IMR-90 (cell line): Measurements from ENCODE around the gene TMEM161A.

ENCODE experiments used
- BHLHE40 ChIP-seq: fragments of 150-350 bp; IDR thresholded peaks from 2 replicates; pipeline ENCODE4 v1.6.1; 2016; ENCODE audit warnings: mild to moderate bottlenecking, low read depth, low read length
- CHD1 ChIP-seq: IDR thresholded peaks from 2 replicates; pipeline ENCODE4 v1.6.1; 2012; ENCODE audit warnings: low read depth, low read length, improper control_type of control experiment
- CTCF ChIP-seq: conservative IDR thresholded peaks from 2 replicates; pipeline ENCODE4 v1.5.1; 2012; ENCODE audit warnings: mild to moderate bottlenecking, low read depth, low read length, improper control_type of control experiment
- FOS ChIP-seq: fragments of 150-350 bp; IDR thresholded peaks from 2 replicates; pipeline ENCODE4 v1.6.1; 2016; ENCODE audit warnings: low read depth, low read length
- MAFK ChIP-seq: IDR thresholded peaks from 2 replicates; pipeline ENCODE4 v1.6.1; 2012; ENCODE audit warnings: low read depth, low read length, improper control_type of control experiment
- MXI1 ChIP-seq: IDR thresholded peaks from 2 replicates; pipeline ENCODE4 v1.6.1; 2012; ENCODE audit warnings: low read depth, mild to moderate bottlenecking, low read length, moderate library complexity, borderline replicate concordance
- POLR2A ChIP-seq: IDR thresholded peaks from 2 replicates; pipeline ENCODE4 v1.6.1; 2012; ENCODE audit warnings: mild to moderate bottlenecking, low read depth, low read length
- RAD21 ChIP-seq: IDR thresholded peaks from 2 replicates; pipeline ENCODE4 v1.6.1; 2012; ENCODE audit warnings: low read length, improper control_type of control experiment
- RCOR1 ChIP-seq: IDR thresholded peaks from 2 replicates; pipeline ENCODE4 v1.6.1; 2012; ENCODE audit warnings: mild to moderate bottlenecking, low read length, improper control_type of control experiment; ENCODE audit not compliant: insufficient replicate concordance
- RFX5 ChIP-seq: IDR thresholded peaks from 2 replicates; pipeline ENCODE4 v1.8.0; 2012; ENCODE audit warnings: low read depth, mild to moderate bottlenecking, low read length, moderate library complexity
- SMC3 ChIP-seq: fragments of 150-350 bp; IDR thresholded peaks from 2 replicates; pipeline ENCODE4 v1.6.1; 2016; ENCODE audit warnings: low read depth, mild to moderate bottlenecking, antibody characterized with exemption, low read length, moderate library complexity
- TF ChIP-seq, protein P1 (sequence below): fragments of 150-350 bp; IDR thresholded peaks from 2 replicates; pipeline ENCODE4 v1.6.1; 2017; ENCODE audit warnings: mild to moderate bottlenecking, antibody characterized with exemption, low read length, low read depth

DNA sequence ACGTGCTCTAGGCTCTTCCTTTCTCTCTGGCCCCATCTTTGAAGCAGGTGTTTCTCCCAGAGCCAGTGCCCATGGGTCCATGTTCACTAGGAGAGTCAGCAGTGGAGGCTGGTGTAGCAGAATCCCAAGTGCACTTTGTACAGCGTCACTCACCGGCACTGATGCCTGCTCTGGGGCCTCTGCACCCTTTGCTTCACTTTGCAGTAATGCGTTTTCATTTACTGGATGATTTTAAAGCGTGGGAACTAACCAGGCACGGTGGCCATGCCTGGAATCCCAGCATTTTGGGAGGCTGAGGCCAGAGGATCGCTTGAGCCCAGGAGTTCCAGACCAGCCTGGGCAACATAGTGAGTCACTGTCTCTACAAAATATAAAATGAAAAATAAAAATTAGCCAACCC is 43.8 kb downstream of the TMEM161A start:
- TF ChIP-seq MXI1: no peak
- TF ChIP-seq, protein P1, sequence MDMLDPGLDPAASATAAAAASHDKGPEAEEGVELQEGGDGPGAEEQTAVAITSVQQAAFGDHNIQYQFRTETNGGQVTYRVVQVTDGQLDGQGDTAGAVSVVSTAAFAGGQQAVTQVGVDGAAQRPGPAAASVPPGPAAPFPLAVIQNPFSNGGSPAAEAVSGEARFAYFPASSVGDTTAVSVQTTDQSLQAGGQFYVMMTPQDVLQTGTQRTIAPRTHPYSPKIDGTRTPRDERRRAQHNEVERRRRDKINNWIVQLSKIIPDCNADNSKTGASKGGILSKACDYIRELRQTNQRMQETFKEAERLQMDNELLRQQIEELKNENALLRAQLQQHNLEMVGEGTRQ: no peak
- TF ChIP-seq RFX5: no peak
- no peak for TF ChIP-seq RAD21
- TF ChIP-seq POLR2A: no peak
- TF ChIP-seq SMC3: no peak
- no peak for TF ChIP-seq CTCF
- TF ChIP-seq FOS: no peak
- no peak for TF ChIP-seq BHLHE40
- no peak for TF ChIP-seq RCOR1
- TF ChIP-seq CHD1: no peak
- no peak for TF ChIP-seq MAFK
